Myocyte (in vitro differentiated cells): ENCODE results near the gene DPEP1. TPM values are rescaled to one million over a fixed set of nuclear protein-coding genes. Genes with fewer than 3 reads are reported as not detected.
"Not testable (repeated sequence)": the region's sequence is repeated elsewhere in the genome, so short reads cannot be mapped to it uniquely, and the experiment has no call there.

ENCODE experiments used
- DNase-seq: peaks from one replicate; pipeline ENCODE4 v3.0.0-alpha.2; 2012; ENCODE audit warnings: low read depth
- polyA plus RNA-seq: library from polyadenylated mRNA; unstranded; fragments of >200 nt; gene quantifications from one replicate; pipeline ENCODE4 v1.2.1, GENCODE V29; 2012; ENCODE audit warnings: missing spikeins
- total RNA-seq: library from RNA; depleted of rRNA; stranded (reverse); fragments of >200 nt; gene quantifications from 2 replicates; pipeline ENCODE4 v1.2.3, GENCODE V29; 2014

Gene DPEP1
- total RNA-seq = not detected in 2 replicates
- not detected for polyA plus RNA-seq

DNA sequence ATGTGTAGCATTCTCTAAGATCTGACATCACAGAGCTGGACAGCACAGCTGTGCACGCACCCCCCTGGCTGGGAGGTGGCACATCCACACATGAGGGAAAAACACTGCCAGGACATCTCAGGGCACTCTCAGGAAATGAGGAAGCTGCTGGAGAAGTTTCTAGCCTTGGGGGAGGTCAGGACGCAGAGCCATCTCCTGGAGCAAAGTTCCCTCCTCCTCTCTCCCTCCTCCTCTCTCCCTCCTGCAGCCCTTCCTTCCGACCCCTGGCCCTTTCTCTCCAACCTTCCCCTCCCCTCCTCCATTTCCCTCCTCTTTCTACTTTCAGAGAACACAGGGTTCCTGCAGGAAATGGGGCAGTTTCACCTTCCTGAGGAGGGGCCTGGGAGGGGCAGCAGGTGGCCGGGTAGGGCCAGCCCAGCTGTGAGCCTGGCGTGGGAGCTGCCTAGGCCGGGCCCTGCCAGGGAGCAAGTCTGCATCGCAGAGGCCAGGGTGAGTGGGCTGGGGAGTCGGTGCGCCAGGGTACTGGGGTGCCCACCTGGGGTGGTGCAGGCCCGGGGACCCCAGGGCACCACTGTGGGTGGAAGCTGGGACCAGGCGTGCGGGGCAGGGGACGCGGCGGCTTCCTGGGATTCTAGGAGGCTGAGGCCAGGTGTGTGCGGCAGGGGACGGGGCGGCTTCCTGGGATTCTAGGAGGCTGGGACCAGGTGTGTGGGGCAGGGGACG, at the start of gene DPEP1:
Gene DPEP1, plus strand, starts transcription at position 412 of the 723 bp plus-strand sequence. CDS start 16,769 bp downstream, outside the sequence.
- no peak for DNase-seq

- no peak for DNase-seq
These were observed 48.8 kb upstream of the DPEP1 start for GRCh38 chr16:89564476-89565255.

DNA sequence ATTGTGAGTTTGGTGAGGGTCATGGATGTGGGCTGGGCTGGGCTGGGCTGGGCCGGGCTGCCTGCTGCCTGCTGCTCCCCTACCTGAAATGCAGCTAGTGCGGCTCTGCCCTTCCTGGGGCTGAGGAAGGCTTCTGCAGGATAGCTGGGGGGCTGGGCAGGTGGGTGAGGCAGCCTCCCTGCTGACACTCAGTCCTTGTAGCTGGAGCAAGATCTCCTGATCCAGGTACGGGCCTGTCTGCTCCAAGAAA, 48.3 kb upstream of the DPEP1 start:
- no peak for DNase-seq

GRCh38 chr16:89565506-89566372, 47.7 kb upstream of the DPEP1 start:
- peak; percentile 73 for DNase-seq

- no peak for DNase-seq
These were observed 45.5 kb upstream of the DPEP1 start for GRCh38 chr16:89567656-89568594.

- no peak for DNase-seq
These were observed 43.7 kb upstream of the DPEP1 start for GRCh38 chr16:89569506-89570341.

DNA sequence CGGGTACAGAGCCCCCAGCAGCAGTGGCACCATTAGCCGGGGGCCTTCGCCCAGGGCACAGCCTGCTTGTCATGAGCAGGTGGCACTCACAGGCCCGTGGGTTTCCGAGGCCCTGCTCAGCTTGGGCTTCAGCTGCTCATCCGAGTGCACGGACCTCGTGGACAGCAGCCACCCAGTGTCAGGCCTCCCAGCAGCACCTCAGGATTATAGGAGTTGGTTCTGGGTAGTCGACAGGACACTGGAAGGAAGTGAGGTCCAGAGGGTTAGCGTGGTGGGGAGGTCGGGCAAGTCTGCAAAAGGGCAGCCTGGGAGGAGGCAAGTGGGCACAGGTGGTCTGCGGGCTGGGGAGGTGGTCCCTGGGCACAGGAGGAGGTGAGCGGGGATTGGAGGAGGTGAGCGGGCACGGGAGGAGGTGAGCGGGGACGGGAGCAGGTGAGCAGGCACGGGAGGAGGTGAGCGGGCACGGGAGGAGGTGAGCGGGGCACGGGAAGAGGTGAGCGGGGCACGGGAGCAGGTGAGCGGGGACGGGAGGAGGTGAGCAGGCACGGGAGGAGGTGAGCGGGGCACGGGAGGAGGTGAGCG, 43.0 kb upstream of the DPEP1 start:
- DNase-seq = peak; percentile 30

GRCh38 chr16:89570983-89571598, 42.4 kb upstream of the DPEP1 start:
- not testable (repeated sequence) for DNase-seq

- DNase-seq = no peak
These were observed 41.8 kb upstream of the DPEP1 start for GRCh38 chr16:89571636-89572035.

DNA sequence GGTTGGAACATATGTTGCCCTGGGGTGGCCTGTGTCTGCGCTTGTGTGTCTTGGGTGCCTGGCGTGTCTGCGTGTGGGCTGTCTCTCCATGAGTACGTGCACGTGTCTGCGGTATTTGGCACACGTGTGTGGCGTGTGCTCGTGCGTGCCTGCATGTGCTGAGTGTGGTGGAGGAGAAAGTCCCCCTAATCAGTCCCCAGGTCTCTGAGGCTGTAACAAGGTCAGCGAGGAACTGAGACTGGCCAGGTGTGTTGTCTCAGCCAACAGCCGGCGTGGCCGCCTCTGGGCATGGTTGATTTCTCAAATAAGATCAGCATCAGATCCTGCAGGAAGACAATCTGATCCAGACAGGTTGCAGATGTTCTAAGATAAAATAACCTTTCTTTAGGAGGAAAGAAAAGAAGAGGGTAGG, 41.4 kb upstream of the DPEP1 start:
- no peak for DNase-seq

GRCh38 chr16:89572485-89573205, 40.8 kb upstream of the DPEP1 start:
- DNase-seq = no peak

DNA sequence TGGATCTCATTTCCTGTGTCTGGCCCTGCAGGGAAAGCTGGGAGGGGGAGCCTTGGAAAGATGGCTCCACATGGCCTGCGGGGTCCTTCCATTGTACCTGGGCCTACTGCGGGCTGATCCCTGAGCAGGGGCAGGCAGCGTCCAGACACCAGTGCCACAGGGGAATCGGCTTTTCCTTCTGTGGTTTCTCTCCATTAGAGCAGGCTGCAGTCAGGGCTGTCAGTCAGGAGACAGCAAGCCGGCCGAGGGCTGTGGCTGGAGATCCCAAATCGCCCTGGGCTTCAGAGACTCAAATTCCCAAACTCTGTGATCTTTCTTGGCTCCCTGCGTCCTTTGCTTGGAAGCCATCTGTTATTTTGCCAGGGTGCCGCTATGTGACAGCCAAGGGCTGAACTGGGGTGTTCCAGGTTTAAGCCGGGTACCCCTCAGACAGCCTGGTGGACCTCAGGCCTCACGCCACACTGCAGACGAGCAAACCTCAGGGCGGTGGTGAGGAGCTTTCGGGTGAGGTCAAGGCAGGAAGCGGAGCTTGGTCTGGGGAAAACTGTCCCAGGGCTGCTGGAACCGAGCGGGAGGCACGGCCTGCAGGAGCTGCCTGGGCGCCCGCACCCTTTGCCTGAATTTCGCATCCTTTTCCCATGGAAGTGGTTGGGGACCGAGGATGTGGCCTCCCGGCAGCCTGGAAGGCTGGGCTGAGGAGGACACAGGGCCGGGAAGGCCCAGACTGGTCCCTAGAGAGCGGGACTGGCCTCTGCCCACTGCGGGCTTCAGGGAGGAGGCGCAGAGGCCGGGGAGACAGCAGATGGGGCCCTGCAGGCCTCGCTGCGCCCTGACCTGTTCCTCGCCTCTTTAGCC, 39.4 kb upstream of the DPEP1 start:
- DNase-seq = peak; percentile 48

- DNase-seq = peak; percentile 70
These were observed 38.7 kb upstream of the DPEP1 start for GRCh38 chr16:89574681-89575246.

DNA sequence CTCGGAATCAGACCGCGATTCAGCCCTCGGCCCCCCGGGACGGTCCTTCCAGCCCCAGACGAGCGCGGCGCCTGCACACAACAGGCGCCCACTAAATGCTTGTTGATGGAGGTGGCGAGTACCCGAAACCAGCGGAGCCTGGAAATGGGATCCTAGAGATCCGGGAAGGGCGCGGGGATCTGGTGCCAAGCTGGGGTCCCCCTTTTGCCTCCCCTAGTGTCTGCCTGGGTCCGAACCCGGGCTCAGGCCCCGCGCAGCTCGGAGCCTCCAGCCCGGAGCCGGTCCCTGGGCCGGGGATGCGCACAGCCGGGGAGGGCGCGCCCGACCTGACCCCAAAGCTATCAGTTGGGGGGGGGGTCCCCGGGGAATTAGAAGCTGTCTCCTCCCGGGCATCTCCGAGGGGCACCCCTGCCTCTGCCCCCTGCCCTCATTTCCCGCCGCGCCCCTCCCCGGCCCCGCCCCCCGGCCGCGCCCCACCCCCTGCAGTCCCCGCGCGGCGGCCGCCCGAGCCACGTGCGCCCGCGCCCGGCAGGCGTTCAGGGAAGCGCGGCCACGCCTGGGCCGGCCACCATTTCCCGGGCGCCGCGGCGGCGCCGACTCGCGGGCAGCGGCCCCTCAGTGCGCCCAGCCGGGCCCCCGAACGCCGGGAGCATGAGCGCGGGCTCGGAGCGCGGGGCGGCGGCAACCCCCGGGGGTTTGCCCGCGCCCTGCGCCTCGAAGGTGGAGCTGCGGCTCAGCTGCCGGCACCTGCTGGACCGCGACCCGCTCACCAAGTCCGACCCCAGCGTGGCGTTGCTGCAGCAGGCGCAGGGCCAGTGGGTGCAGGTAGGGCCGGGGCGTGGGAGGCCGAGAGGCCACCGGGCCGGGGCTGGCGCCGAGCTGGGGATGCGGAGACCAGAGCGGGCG, 37.9 kb upstream of the DPEP1 start, which contains the start of gene CPNE7:
Gene CPNE7, plus strand, starts transcription at position 512 of the 906 bp plus-strand sequence. Its CDS starts 140 bp downstream, at position 652.
- no peak for DNase-seq

DNA sequence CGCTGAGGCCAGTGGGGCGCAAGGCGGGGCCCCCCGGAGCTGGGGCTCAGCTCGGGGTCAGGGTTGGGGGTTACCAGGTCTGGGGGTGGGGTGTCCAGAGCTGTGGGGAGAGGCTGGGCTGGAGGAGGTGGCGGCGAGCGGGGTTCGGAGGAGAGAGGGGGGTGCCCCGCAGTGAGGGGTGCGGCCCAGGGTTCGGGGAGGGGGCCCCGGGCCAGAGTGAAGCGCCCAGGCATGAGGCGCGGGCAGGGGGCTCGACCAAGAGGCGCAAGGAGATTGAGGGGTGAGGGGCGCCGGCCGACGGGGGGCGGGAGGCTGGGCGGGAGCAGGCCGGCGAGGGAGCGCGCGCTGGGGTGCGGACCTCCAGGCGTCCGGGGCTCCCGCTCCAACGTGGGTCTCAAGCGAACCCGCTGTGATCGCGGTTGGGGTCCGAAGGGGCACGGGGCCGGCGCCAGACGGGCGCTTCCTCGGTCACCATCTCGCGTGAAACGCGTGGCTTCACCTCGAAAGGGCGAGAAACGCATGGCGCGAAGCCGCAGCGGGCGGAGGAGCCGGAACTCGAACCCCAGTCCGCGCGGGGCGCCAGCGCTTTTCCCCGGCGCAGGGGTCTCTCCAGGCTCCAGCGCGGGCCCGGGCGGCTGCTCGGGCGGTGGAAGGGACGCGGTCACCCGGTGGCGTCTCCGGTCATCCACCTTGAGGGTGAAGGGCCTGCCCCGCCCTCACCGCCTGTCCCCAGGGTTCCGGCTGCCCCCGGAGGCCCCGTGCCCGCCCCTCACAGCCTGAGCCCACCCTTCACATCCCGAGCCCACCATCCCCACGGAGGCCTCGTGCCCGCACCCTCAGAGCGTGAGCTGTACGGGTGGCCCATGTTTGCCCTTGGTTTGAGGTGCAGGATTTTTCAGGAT, 37.0 kb upstream of the DPEP1 start:
- no peak for DNase-seq
